ENCODE data around the gene FAM72A.
A peak's percentile ranks its signal among the peaks of the same experiment; 100 is the strongest.
"Not testable (repeated sequence)": the region's sequence is repeated elsewhere in the genome, so short reads cannot be mapped to it uniquely, and the experiment has no call there.

FAM72A gene

DNA sequence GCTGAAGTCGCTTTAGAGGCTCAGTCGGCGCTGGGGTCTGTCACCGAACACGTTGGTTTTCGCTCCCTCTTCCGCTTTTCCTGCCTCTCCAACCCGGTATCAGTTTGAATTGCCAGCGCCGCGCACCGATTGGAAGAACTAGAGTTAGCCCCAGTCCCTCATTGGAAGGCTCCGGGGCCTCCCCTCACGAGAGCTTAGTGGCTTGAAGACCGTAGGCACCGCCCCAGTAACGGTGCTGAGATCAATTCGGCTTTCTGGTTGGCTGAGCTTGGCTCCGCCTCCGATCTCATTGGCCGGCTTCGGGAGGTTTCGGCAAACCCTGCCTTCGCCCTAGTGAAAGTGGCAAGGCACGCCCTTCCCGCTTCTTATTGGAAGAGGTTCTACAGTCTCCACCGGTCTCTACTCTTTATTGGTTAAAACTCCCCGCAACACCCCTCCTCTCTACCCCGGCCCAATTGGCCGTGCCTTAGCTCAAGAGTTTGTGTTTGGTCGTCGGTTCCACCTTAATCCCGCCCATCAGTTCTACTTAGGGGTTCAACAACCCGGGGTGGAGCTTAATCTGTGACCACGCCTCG lies at the start of gene FAM72A:
Gene FAM72A, minus strand, starts transcription at position 51 of the 575 bp plus-strand sequence. CDS start 814 bp downstream, outside the sequence.
- DNase-seq, result peak; percentile 97

DNA sequence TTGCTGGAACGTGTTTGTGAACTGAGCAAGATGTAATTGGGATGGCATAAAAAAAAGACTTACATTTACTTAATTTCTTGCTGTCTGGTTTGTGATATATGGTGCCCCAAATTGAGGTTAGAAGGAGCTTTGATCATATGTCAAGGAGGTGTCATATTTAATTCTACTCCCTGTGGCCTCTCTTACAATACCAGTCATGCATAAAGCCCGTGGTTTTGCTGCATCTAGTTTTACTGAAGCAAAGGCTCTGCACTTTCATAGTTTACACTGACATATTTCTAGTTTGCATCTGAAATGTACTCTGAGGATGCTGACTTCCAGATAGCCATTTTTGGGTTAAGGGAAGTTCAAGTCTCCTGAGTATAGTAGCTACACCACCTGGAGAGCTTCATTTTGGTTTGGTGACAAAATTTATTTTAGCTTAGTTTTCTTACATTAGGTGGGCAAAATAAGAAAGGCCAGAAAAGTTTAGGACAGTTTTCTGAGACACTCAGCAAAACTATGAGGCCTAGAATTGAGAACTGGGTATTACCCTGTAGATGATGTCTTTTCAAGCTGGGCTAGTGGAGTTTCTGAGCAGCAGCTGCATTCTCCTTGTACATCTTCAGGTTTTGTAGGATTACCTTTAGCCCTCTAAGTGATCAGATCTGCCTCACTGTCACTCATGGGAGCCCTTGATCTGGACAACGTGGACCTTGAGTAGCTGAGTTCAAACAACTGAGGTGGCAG lies 48.5 kb upstream of the FAM72A start:
- DNase-seq, result not testable (repeated sequence)

DNA sequence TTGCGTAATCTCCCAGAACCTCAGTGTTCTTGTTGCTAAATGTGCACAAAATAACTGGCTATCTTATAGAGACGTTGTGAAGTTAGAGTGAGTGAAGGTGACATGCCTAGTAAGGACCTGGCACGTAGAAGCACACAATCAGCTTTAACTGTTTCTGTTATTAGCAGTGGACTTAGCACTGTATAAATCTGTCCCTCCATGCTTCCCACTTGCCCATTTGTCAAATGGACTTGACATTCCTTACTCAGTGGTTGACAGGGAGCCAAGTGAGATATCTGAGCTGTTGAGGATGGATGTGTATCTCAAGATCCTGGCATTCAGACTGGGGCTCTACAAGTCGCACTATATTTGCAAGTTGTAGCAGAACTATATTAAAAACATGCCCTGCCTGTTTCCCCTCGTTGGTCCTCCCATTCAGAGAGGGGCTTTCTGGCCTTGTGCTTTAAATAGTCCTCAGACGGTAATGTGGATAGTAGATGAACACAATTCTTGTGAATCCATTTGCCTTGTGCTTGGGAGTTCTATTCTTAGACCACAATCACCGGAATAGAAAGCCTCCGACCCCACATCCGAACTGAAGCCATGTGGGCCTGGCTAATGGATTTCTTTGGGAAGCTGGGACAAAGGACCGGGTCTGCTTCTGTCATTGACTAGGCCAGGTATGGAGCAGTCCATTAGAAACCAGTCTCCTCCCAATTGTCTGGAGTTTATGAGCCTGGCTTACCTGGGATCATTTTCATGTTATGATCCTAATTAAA lies 43.7 kb upstream of the FAM72A start:
- not testable (repeated sequence) for DNase-seq

DNA sequence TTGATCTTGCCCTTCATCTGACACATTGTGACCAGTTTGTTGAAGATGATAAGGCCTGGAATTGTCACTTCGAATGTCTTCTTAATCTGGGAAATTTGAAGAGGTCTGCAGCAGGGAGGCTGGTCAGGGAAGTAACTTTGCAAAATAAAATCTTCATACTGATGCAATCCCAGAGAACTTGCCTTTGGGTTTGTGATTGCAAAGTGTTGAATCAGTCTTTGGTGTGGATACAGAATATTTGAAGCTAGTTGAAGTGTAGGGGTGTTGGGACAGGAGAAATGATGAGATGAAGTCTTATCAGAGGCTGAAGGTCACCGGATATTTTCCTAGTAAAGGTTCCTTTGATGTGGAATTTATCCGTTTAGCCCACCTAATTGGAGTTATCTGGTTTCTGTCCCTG lies 42.8 kb upstream of the FAM72A start:
- not testable (repeated sequence) for DNase-seq

DNA sequence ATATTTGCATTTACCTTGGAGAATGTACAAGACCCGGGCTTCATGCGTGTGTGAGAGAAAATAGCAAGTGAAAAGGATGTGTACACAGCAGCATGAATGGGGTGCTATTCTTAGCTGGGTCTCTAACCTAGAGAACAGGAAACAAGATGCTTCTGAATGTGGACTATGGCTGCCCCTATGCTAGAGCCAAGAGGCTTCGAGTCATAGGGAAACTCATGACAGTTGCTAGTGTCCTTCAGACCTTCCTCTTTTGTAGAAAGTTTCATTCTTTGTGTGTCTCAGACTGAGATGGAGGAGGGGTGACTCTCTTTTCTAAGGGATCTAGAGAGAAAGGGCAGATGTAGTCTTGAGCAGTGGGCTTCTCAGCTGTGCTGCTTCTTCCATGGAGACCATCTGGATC lies 40.7 kb upstream of the FAM72A start:
- not testable (repeated sequence) for DNase-seq

DNA sequence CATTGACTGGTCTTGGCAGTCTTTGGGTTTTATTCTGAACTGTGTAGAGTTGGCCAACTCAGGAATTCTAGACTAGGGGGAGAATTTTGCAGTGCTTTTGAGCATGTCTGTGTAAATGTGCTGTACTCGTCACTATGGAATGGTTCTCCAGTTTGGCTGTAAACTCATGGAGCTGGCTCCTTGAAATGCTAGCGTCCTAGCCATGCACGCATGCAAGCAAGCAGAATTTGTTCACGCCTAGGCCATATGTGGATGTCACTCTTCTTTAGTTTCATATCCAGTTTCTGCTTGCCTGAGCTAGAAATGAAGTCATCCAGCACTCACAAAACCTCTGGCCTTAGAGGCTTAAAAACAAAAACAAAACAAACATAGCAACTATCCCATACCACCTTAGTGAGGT lies 37.6 kb upstream of the FAM72A start:
- not testable (repeated sequence) for DNase-seq

DNA sequence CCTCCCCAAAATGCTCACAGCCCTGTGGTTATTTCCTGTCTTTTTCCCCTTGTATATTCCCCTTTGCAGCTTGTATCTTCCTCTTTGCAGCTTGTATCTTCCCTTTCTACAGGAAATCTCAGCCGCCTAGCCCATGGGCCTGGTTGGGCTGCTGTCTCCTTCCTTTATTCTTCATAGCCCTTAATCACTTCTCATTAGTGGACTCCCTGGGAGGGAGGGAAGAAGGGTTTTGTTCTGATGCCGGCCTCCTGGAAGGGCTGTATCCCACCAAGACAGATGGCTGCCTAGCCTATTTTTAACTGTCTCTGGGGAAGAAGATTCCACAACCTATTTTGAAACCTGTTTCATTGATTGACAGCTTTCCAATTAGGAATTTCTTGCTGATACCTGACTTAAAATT lies 32.6 kb upstream of the FAM72A start:
- not testable (repeated sequence) for DNase-seq

DNA sequence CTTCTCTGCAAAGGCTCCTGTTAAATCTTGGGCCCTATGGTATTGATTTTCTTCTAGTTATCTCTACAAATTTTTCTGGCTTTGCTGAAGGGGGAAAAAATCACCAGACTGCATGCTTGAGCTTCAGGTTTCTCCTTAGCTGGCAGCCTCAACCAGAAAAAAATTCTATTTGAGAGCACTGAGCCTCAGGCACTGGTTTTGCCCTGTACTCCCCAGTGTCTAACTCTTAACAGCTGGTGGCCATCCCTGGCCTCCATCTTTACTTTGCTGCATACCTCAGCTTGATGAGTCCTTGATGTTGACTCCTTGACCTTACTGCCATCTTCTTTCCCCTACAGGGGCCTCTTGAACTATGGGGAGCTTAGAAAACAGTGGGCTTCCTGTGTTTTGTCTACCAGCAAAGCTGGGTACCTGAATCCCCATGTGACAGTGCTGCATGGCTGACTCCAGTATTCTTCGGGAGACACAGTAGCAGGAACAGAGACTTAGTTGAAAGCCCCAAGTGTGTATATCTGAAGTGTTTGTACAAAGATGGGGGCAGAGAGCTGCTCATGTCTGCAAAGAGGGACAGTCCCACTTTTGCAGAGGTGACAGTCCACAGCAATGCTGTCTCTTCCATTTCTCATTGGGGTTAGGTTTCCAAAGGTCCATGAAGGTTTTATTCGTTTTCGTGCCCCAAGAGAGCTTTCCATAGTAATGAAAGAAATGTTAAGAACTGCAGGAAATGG lies 31.7 kb upstream of the FAM72A start:
- DNase-seq, result not testable (repeated sequence)

DNA sequence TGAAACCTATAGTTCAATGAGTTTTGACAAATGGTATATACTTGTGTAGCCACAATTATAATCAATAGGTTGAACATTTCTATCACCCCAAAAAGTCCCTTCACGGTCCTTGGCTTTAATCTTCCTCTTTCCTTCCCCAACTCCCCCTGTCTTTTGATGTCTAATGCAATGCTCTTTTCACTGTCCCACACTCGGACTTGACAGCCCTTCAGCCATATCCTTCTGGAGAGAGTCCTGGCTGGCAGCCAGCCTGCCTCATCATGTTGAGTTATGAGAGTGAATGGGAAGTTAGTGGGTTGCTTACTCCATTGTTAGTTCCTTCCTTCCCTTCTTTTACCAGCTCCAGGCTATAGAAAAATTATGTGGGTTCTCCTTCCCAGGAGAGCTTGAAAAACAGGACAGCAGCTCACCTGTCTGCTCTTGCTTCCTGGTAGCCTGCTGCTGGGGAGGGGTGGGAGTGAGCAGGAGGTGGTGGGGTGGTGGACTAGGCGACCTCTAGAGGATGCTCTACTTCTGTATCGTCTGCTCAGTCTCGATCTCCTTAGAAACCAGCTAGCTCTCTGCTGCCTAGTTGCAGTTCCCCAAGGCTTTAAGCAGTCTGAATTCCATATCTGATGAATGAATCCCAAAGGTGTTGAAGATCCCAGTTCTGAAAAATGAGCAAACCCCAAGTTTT lies 30.5 kb upstream of the FAM72A start:
- DNase-seq, result not testable (repeated sequence)

DNA sequence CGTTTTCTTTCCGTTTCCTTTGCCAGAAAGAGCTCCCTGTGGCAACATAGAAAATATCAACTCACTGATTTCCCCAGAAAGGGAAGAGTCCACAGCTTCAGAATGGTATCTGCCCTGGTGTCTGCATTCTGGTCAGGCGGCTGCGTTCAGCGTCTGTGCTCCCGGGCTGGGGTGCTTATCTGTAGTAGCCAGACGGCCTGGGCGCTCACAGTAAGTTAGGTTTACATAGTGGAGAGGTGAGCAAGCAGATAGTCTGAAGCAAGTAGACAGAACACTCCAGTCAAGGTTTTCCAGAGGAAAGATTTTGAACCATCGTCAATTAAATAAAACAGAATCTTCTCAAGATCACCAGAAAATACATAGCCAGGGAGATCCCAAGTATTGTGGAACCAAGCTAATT lies 29.4 kb upstream of the FAM72A start:
- not testable (repeated sequence) for DNase-seq

DNA sequence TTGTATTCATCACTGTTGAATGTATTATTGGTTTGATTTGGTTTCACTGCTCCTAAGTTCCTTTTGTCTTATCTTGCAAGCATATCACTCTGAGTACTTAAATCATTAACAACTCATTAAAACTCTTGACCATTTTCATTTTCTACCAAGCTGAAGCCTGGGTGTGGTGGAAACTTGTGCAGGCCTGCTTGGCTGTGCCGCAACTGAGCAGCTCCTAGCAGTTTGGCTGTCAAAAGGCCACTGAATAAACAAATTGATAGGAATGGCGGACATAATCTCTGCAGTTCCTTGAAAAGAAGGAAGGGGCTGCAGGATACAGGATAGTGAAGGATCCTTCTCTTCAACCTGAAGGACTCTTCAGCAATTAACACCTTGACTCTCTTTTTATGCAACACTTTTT lies 26.6 kb upstream of the FAM72A start:
- not testable (repeated sequence) for DNase-seq

DNA sequence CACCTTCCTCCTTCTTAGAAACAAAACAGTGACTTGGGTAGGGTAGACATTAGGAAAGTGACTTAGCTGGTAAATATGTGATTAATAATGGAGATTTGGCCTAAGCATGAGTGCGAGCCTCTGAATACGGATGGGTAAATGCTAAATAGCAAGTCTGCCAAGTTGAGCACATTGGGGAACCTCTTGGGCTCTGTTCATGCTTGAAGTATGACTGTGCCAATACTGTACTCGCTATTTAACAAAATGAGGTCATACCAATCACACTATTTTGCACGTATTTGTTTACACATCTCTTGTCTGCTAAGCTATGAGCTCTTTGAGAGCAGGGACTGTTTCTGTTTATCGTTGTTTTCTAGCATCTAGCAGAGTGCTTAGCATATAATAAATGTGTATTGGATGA lies 24.2 kb upstream of the FAM72A start:
- not testable (repeated sequence) for DNase-seq

DNA sequence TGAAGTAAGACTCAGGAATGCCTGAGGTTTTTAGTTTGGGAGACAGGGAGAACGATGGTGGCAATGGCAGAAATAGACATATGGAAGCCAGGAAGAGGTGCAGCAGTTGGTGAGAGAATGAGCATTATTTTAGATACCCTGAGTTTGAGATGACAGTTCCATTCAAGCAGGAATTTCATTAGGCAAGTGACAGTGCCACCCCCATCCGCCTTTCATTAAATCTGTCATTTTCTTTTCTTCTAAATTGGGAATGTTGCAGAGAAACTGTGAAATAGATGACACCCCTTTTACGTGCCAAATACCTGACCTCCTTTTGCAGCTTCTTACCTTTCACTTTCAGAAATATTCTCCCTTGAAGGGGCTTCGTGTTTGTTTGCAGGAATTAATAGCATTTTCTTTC lies 22.7 kb upstream of the FAM72A start:
- not testable (repeated sequence) for DNase-seq

DNA sequence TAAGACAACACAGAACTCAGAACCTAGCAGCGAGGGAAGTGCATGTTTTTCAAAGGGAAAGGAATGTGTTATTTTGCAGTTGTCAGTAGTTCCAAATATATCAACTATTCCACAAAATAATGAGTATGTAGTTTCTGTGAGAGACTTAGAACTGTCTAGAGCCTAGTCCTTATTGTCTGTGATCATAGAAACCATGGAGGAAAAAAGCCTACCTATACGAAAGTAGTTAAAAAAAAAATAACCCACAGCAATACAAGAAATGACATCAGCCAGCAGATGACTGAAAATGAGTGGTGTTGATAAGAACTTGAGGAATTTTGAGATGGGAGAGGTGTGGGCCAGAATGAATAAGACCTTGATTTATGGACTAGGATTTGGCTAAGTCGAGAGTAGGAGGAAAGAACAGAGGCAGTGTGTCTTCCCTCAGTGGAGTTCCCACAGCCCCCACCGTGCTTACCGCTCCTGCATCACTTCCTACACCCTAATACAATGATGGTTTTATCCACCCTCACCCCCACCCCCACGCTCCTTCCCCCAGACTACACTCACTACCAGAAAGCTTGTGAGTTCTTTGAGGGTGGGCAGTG lies 21.6 kb upstream of the FAM72A start:
- not testable (repeated sequence) for DNase-seq

DNA sequence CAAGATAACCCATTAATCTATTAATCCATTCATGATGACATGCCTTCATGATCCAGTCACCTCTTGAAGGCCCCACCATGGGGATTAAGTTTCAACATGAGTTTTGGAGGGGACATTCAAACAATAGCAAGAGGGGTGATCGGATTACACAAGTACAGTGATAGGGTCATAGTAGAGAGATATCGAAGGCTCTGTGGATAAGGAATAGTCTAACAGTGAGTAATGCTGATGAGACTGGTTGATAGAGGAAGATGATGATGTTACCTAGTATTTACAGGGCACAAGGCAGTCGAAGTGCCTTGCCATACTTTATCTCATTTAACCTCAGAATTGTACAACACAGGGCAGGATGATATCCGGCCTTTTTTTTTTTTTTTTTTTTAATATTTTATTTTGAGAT lies 18.9 kb upstream of the FAM72A start:
- not testable (repeated sequence) for DNase-seq

DNA sequence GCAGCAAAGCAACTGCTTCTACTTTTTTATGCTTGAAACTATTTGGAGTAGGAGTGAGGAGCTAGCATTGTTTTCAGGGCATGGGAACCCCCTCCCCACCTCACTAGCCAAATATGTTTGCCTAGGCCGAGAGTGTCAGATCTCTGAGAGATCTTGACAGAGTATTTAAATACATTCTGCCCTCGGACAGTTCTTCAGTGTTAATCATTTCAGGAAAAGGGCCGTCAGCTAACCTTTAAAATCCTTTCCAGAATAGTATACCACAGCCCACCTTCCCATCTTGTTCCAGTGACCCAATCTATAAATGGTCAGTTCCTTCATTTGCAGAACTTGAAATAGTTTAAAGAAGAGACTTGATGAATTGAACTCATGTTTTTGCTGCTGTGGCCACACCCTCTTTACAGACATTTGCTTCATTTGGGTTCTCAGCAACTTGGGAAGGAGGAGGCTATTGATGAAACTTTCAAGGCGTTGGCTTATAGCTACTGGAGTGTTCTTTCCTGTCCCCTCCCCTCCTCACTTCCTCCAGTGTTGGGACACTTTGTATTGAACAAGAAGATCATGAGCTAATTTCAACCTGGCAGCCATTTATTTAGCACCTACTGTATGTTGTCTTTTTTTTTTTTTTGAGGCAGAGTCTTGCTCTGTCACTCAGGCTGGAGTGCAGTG lies 17.8 kb upstream of the FAM72A start:
- not testable (repeated sequence) for DNase-seq

DNA sequence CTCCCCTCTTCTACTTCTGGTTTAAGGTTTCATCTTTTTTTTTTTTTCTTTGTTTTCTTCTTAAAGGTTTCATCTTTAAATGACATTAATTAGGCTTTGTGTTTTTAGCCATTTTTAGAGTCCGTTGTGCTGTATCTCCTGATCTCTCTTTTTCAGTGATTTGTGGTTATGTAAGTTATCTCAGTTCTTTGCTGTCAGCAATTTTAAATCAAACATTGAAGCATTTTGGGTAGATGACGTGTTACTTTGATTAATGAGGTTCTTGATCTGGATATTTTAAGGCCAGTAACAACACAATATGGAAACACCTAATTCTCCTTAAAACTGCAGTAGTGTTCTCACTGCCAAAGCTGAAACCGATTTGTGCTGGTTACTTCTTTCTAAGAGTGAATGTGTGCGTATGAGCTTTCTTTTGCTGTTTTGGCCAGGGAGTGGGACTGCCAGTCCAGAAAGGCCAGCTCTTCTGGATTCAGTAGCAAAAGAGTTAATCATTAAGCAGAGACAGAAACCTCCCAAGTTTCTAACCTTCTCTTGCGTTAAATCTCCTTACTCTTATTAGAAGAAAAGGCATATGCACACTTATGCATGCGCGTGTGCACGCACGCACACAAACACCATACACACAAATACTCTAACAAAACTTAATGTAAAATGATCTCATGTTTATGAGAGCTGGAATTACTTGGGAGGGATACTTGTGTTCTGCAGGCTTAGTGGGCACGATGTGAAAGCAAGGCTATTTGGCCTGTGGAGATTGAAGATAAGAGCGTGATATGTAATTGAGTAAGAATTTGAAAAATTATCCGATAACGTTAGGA lies 17.1 kb upstream of the FAM72A start:
- DNase-seq, result not testable (repeated sequence)

DNA sequence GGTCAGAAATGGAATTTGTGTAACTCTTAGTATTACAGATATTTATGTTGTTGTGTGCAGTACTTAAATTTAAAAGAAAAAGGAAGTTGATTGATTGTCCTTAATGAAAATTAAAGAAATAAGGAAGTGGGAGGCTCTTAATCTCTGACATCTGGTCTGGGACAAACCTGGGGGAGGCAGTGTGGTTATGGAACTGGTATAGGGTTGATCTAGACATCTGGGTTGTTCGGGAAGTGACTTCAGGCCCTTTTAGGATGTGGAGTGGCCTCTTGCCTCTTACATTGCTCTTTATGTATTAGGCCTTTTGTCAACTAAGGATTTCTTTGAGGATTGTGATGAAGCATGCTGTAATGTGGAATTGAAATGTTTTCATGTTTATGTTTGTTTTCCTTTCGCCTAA lies 16.1 kb upstream of the FAM72A start:
- not testable (repeated sequence) for DNase-seq

DNA sequence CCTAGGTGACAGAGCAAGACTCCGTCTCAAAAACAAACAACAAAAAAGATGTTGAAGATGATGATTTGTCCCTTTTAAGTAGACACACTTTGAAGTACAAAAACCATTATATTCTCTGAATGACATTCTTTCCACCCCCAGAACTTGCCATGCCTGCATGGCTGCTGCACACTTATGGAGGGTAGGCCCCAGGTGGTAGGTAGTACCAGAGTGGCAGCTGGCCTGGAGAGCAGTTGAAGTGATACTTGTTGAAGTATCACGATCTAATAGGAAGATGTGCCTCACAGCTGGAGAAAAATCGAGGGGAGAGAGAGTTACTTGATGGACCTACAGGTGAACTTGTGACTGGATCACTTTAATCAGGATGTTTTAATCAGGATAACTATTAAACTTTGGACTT lies 15.6 kb upstream of the FAM72A start:
- DNase-seq, result not testable (repeated sequence)

DNA sequence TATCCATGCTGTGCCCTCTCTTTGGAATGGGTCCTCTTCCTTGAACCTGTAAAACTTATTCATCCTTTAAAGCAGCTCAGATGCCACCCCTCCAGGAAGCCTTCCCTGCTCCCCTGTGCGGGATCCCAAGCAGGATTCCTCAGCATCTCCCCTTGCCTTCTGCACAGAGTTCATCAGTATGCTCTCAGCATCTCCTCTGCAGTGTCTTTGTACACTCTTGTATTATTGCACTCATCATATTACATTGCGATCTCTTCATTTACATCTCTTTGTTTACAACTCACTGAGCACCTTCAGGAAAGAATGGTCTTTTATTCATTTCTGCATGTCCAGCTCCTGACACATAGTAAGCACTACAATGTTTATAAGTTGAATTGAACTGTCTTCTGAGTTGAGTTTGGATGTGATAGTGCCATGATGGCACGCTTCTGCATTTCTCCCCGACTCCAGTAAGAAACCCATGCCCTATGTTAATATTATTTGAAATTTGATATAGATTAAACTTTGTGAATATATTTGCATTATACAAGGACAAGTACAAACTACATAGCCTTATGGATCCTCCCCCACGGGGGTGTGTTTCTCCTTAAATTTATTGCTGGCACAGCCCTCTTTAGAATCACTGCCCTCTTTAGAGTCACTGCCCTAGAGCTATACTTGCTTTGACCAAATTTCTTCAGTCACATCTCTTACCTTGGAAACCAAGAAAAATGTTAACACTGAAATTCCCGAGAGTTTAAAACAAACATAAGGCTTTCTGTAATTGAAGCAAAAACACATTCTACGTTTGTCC lies 13.2 kb upstream of the FAM72A start:
- not testable (repeated sequence) for DNase-seq

Measured in CD4-positive, alpha-beta T cell treated with Interleukin-6 for 4 hours (primary cell).